Liver (tissue), 3 donors: ENCODE measurements around the gene NUP214.

ENCODE experiments used
- CTCF ChIP-seq: fragments of 150-350 bp; IDR thresholded peaks from 2 replicates; pipeline ENCODE4 v1.5.1; 2017; ENCODE audit warnings: improper control_type of control experiment, low read depth, low read length; ENCODE audit not compliant: missing input control
- EGR1 ChIP-seq, 2 donors: IDR thresholded peaks; 2 replicates each; pipeline ENCODE4 v1.6.1; 2016 to 2018; ENCODE audit warnings: antibody characterized with exemption in 2 of 2, low read depth in 2 of 2
- FOXA1 ChIP-seq: IDR thresholded peaks from 2 replicates; pipeline ENCODE4 v1.6.1; 2016; ENCODE audit warnings: antibody characterized with exemption
- GABPA ChIP-seq, 2 donors: IDR thresholded peaks in 1 of 2; conservative IDR thresholded peaks in 1 of 2; 2 replicates each; pipeline ENCODE4 v1.6.1; 2016; ENCODE audit warnings: antibody characterized with exemption in 2 of 2, mild to moderate bottlenecking in 1 of 2, moderate library complexity in 1 of 2
- JUND ChIP-seq, 2 donors: IDR thresholded peaks; 2 replicates each; pipeline ENCODE4 v1.6.1; 2016; ENCODE audit warnings: antibody characterized with exemption in 2 of 2
- MAX ChIP-seq: IDR thresholded peaks from 2 replicates; pipeline ENCODE4 v1.6.1; 2016; ENCODE audit warnings: antibody characterized with exemption
- RAD21 ChIP-seq, 2 donors: IDR thresholded peaks; 2 replicates each; pipeline ENCODE4 v1.6.1; 2016; ENCODE audit warnings: antibody characterized with exemption in 2 of 2, mild to moderate bottlenecking in 2 of 2
- SP1 ChIP-seq: IDR thresholded peaks from 2 replicates; pipeline ENCODE4 v1.6.1; 2018; ENCODE audit warnings: antibody characterized with exemption, mild to moderate bottlenecking
- YY1 ChIP-seq: IDR thresholded peaks from 2 replicates; pipeline ENCODE4 v1.6.1; 2016; ENCODE audit warnings: antibody characterized with exemption, mild to moderate bottlenecking
- ZBTB33 ChIP-seq: IDR thresholded peaks from 2 replicates; pipeline ENCODE4 v1.6.1; 2016; ENCODE audit warnings: antibody characterized with exemption
- TF ChIP-seq, protein P1 (sequence below): IDR thresholded peaks from 2 replicates; pipeline ENCODE4 v1.6.1; 2016; ENCODE audit warnings: antibody characterized with exemption, mild to moderate bottlenecking
- TF ChIP-seq, protein P2 (sequence below): IDR thresholded peaks from 2 replicates; pipeline ENCODE4 v1.6.1; 2016; ENCODE audit warnings: antibody characterized with exemption
- donor health status: healthy.
- donor health status: healthy.

DNA sequence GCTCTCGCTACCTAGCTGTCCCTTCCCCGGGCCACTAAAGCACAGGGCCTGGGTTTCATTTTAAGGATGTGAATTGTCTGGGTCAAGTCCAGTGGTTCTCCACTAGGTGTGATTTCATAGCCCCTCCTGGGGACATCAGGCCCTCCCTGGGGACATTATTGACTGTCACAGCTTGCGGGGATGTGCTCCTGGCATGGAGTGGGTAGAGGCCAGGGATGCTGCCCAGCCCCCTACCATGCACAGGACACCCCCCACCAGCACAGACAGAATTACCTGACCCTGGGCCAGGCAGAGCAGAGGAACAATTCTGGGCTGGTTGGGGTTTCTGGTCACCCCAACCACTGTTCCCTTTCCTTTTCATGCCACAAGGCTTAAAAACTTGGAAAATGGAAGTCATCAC lies 146.8 kb downstream of the NUP214 start:
- TF ChIP-seq GABPA (IDR thresholded peaks at IDR 0.05 in 1 of 2, conservative IDR thresholded peaks at IDR 0.05 in 1 of 2) (no peak), JUND (IDR thresholded peaks at IDR 0.05) (no peak), YY1 (no peak), CTCF (no peak), FOXA1 (no peak), EGR1 (IDR thresholded peaks at IDR 0.05; ENCODE audit: low read depth in 2 of 2) (no peak), ZBTB33 (no peak), MAX (no peak), RAD21 (IDR thresholded peaks at IDR 0.05) (no peak), SP1 (no peak)
- TF ChIP-seq, protein P1, sequence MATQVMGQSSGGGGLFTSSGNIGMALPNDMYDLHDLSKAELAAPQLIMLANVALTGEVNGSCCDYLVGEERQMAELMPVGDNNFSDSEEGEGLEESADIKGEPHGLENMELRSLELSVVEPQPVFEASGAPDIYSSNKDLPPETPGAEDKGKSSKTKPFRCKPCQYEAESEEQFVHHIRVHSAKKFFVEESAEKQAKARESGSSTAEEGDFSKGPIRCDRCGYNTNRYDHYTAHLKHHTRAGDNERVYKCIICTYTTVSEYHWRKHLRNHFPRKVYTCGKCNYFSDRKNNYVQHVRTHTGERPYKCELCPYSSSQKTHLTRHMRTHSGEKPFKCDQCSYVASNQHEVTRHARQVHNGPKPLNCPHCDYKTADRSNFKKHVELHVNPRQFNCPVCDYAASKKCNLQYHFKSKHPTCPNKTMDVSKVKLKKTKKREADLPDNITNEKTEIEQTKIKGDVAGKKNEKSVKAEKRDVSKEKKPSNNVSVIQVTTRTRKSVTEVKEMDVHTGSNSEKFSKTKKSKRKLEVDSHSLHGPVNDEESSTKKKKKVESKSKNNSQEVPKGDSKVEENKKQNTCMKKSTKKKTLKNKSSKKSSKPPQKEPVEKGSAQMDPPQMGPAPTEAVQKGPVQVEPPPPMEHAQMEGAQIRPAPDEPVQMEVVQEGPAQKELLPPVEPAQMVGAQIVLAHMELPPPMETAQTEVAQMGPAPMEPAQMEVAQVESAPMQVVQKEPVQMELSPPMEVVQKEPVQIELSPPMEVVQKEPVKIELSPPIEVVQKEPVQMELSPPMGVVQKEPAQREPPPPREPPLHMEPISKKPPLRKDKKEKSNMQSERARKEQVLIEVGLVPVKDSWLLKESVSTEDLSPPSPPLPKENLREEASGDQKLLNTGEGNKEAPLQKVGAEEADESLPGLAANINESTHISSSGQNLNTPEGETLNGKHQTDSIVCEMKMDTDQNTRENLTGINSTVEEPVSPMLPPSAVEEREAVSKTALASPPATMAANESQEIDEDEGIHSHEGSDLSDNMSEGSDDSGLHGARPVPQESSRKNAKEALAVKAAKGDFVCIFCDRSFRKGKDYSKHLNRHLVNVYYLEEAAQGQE = no peak
- TF ChIP-seq, protein P2, sequence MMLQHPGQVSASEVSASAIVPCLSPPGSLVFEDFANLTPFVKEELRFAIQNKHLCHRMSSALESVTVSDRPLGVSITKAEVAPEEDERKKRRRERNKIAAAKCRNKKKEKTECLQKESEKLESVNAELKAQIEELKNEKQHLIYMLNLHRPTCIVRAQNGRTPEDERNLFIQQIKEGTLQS = no peak
